ENCODE results near the gene TRAPPC11.

- TF ChIP-seq REST (IDR thresholded peaks at IDR 0.05; ENCODE audit: low read depth) (no peak), EGR1 (IDR thresholded peaks at IDR 0.05) (no peak), CEBPB (IDR thresholded peaks at IDR 0.05) (no peak), EP300 (IDR thresholded peaks at IDR 0.05; ENCODE audit: borderline replicate concordance) (no peak), RAD21 (IDR thresholded peaks at IDR 0.05; ENCODE audit: low read depth) (no peak), CREB1 (IDR thresholded peaks at IDR 0.05; ENCODE audit: low read depth) (no peak), MAX (IDR thresholded peaks at IDR 0.05) (no peak), TAF1 (IDR thresholded peaks at IDR 0.05; ENCODE audit: low read depth) (no peak)
Observed at GRCh38 chr4:183626168-183626567, 32.9 kb upstream of the TRAPPC11 start.
